ENCODE data around the gene TSR3.
A peak's percentile ranks its signal among the peaks of the same experiment; 100 is the strongest.

Gene TSR3

GRCh38 chr16:1338855-1339675 is 12.6 kb downstream of the TSR3 start:
- H3K27ac ChIP-seq (ENCODE audit: poor library complexity, severe bottlenecking), result no peak overlapping the region

GRCh38 chr16:1338119-1338730 is 13.5 kb downstream of the TSR3 start:
- ATAC-seq (ENCODE audit: low read depth) (no peak), DNase-seq (ENCODE audit: low spot score) (no peak)
- H3K27ac ChIP-seq (ENCODE audit: poor library complexity, severe bottlenecking), result no peak overlapping the region
- peaks cover 25% of the 10 kb centered on the region for H3K27me3 ChIP-seq (ENCODE audit: insufficient read depth, poor library complexity, severe bottlenecking)
- H3K4me3 ChIP-seq (ENCODE audit: severe bottlenecking), result no peak overlapping the region
- no peaks in the 10 kb centered on the region for H3K36me3 ChIP-seq (ENCODE audit: low read depth)
- no peaks in the 10 kb centered on the region for H3K9me3 ChIP-seq (ENCODE audit: severe bottlenecking)
- no peaks in the 10 kb centered on the region for H3K4me1 ChIP-seq (ENCODE audit: insufficient read depth, poor library complexity, severe bottlenecking)
- peak; percentile 43 for TF ChIP-seq CTCF (IDR thresholded peaks at IDR 0.05; ENCODE audit: poor library complexity, severe bottlenecking)

More at GRCh38 chr16:1338855-1339675, 12.6 kb downstream of the TSR3 start:
- no peak for TF ChIP-seq CTCF (IDR thresholded peaks at IDR 0.05; ENCODE audit: poor library complexity, severe bottlenecking)
- Histone ChIP-seq H3K4me3 (ENCODE audit: severe bottlenecking) (no peak overlapping the region), H3K27me3 (ENCODE audit: insufficient read depth, poor library complexity, severe bottlenecking) (peaks cover 19% of the 10 kb centered on the region), H3K4me1 (ENCODE audit: insufficient read depth, poor library complexity, severe bottlenecking) (no peaks in the 10 kb centered on the region), H3K9me3 (ENCODE audit: severe bottlenecking) (no peaks in the 10 kb centered on the region), H3K36me3 (ENCODE audit: low read depth) (no peaks in the 10 kb centered on the region)
- no peak for ATAC-seq (ENCODE audit: low read depth)
- no peak for DNase-seq (ENCODE audit: low spot score)

GRCh38 chr16:1337486-1337885 is 14.2 kb downstream of the TSR3 start:
- H3K27me3 ChIP-seq (ENCODE audit: insufficient read depth, poor library complexity, severe bottlenecking), result peaks cover 33% of the 10 kb centered on the region
- H3K27ac ChIP-seq (ENCODE audit: poor library complexity, severe bottlenecking), result no peak overlapping the region
- no peak overlapping the region for H3K4me3 ChIP-seq (ENCODE audit: severe bottlenecking)
- H3K4me1 ChIP-seq (ENCODE audit: insufficient read depth, poor library complexity, severe bottlenecking), result no peaks in the 10 kb centered on the region
- no peaks in the 10 kb centered on the region for H3K9me3 ChIP-seq (ENCODE audit: severe bottlenecking)
- no peaks in the 10 kb centered on the region for H3K36me3 ChIP-seq (ENCODE audit: low read depth)
- ATAC-seq (ENCODE audit: low read depth) (no peak), DNase-seq (ENCODE audit: low spot score) (no peak)
- no peak for TF ChIP-seq CTCF (IDR thresholded peaks at IDR 0.05; ENCODE audit: poor library complexity, severe bottlenecking)

- Histone ChIP-seq H3K4me3 (ENCODE audit: severe bottlenecking) (no peak overlapping the region), H3K27me3 (ENCODE audit: insufficient read depth, poor library complexity, severe bottlenecking) (peaks cover 41% of the 10 kb centered on the region), H3K27ac (ENCODE audit: poor library complexity, severe bottlenecking) (no peak overlapping the region), H3K36me3 (ENCODE audit: low read depth) (no peaks in the 10 kb centered on the region), H3K9me3 (ENCODE audit: severe bottlenecking) (no peaks in the 10 kb centered on the region), H3K4me1 (ENCODE audit: insufficient read depth, poor library complexity, severe bottlenecking) (peaks cover 4% of the 10 kb centered on the region)
- no peak for DNase-seq (ENCODE audit: low spot score)
- ATAC-seq (ENCODE audit: low read depth), result no peak
- TF ChIP-seq CTCF (IDR thresholded peaks at IDR 0.05; ENCODE audit: poor library complexity, severe bottlenecking), result no peak
These were observed 15.1 kb downstream of the TSR3 start for GRCh38 chr16:1336619-1337018.

- Histone ChIP-seq H3K4me1 (ENCODE audit: insufficient read depth, poor library complexity, severe bottlenecking) (peaks cover 6% of the 10 kb centered on the region), H3K27me3 (ENCODE audit: insufficient read depth, poor library complexity, severe bottlenecking) (peaks cover 44% of the 10 kb centered on the region), H3K4me3 (ENCODE audit: severe bottlenecking) (no peak overlapping the region), H3K27ac (ENCODE audit: poor library complexity, severe bottlenecking) (no peak overlapping the region), H3K36me3 (ENCODE audit: low read depth) (no peaks in the 10 kb centered on the region), H3K9me3 (ENCODE audit: severe bottlenecking) (no peaks in the 10 kb centered on the region)
- no peak for TF ChIP-seq CTCF (IDR thresholded peaks at IDR 0.05; ENCODE audit: poor library complexity, severe bottlenecking)
- no peak for DNase-seq (ENCODE audit: low spot score)
- no peak for ATAC-seq (ENCODE audit: low read depth)
These were observed 15.7 kb downstream of the TSR3 start for GRCh38 chr16:1335996-1336395.

Data from RWPE2 (cell line).